ENCODE measurements around the gene CHID1.

Gene CHID1

DNA sequence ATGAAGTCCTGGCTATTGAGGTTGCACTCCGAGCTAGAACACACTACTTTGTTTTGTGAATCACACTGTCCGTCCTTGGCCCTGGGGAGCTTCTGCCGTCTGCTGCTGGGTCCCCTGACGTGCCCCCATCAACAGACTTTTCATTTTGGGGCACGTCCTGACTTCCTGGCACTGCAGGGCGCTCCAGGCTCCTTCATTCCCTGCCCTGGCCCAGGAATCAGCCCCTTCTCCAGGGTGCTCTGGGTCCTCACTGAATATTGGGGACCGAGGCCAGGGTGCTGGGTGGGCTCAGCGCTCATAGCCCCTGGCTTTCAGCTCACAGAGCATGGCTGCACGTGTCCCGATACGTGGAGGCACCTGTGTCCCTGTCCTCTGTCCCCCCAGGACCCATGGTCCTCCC, 45.7 kb downstream of the CHID1 start:
- Histone ChIP-seq H3K4me1 (ENCODE audit: insufficient read depth, low read length, poor library complexity, severe bottlenecking) (peaks cover 1% of the 10 kb centered on the region), H3K79me2 (ENCODE audit: insufficient read depth, low read length) (no peaks in the 10 kb centered on the region), H3K9ac (ENCODE audit: low read depth, low read length, poor library complexity, severe bottlenecking) (no peak overlapping the region), H3K27me3 (ENCODE audit: insufficient read depth, low read length, poor library complexity, severe bottlenecking) (no peaks in the 10 kb centered on the region), H4K20me1 (ENCODE audit: insufficient read depth, low read length, poor library complexity, severe bottlenecking) (no peaks in the 10 kb centered on the region), H3K36me3 (ENCODE audit: insufficient read depth, low read length) (no peaks in the 10 kb centered on the region), H3K4me2 (ENCODE audit: low read depth, low read length, poor library complexity, severe bottlenecking) (no peak overlapping the region), H3K9me2 (replicated peaks; ENCODE audit: low read depth, low read length) (no peaks in the 10 kb centered on the region), H3K9me3 (ENCODE audit: insufficient read depth, low read depth, low read length) (no peaks in the 10 kb centered on the region), H3F3A (ENCODE audit: low read depth) (no peaks in the 10 kb centered on the region), H3K4me3 (ENCODE audit: low read length, poor library complexity, severe bottlenecking) (no peak overlapping the region), H2AFZ (ENCODE audit: low read length) (no peak overlapping the region)
- TF ChIP-seq EZH2phosphoT487 (IDR thresholded peaks at IDR 0.05; ENCODE audit: borderline replicate concordance) = no peak
- TF ChIP-seq, protein P1, sequence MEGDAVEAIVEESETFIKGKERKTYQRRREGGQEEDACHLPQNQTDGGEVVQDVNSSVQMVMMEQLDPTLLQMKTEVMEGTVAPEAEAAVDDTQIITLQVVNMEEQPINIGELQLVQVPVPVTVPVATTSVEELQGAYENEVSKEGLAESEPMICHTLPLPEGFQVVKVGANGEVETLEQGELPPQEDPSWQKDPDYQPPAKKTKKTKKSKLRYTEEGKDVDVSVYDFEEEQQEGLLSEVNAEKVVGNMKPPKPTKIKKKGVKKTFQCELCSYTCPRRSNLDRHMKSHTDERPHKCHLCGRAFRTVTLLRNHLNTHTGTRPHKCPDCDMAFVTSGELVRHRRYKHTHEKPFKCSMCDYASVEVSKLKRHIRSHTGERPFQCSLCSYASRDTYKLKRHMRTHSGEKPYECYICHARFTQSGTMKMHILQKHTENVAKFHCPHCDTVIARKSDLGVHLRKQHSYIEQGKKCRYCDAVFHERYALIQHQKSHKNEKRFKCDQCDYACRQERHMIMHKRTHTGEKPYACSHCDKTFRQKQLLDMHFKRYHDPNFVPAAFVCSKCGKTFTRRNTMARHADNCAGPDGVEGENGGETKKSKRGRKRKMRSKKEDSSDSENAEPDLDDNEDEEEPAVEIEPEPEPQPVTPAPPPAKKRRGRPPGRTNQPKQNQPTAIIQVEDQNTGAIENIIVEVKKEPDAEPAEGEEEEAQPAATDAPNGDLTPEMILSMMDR (conservative IDR thresholded peaks at IDR 0.05; ENCODE audit: low read length) = no peak

DNA sequence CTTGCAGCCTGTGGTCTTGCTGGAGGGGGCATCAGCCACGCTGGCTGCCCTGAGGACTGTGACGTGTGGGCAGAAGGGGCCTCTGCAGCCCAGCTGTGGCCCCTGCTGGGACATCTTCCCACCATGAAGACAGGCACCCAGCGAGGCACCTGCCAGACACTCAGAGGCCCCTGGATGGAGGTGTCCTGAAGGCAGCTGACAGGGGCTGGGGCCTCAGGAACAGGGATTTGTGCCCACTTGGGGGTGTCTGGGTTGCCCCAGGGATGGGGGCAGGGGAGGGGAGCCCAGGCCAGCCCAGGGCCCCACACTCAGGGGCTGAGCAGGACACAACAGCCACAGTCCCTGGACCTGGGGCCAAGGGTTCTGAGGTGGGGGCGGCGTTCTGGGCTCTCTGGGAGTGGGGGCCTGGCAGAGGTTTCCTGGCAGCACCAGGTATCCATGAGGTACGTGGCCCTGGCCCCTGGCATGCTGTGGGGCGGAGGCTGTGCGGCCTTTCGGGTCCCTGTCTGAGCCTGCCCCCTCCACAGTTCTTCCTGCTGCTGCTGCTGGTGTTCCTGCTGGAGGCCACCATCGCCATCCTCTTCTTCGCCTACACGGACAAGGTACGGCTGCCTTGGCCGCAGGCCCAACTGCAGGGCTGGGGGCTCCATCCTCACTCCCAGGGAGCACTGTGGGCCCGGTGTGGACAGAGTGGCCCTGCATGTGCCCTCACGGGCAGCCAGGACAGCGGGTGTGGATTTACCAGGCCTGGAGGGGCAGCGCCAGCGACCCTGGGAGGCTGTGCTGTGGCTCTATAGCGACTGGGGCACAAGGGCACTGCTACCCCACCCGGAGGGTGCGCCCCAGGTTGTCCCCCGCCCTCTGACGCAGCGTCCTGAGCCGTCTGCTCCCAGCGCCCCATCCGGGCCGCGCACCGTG, 46.4 kb downstream of the CHID1 start:
- no peak for TF ChIP-seq EZH2phosphoT487 (IDR thresholded peaks at IDR 0.05; ENCODE audit: borderline replicate concordance)
- TF ChIP-seq, protein P1 (conservative IDR thresholded peaks at IDR 0.05; ENCODE audit: low read length) = no peak
- Histone ChIP-seq H3K4me2 (ENCODE audit: low read depth, low read length, poor library complexity, severe bottlenecking) (no peak overlapping the region), H3K9me2 (replicated peaks; ENCODE audit: low read depth, low read length) (no peaks in the 10 kb centered on the region), H3K4me3 (ENCODE audit: low read length, poor library complexity, severe bottlenecking) (no peak overlapping the region), H3K9me3 (ENCODE audit: insufficient read depth, low read depth, low read length) (no peaks in the 10 kb centered on the region), H4K20me1 (ENCODE audit: insufficient read depth, low read length, poor library complexity, severe bottlenecking) (no peaks in the 10 kb centered on the region), H3K27me3 (ENCODE audit: insufficient read depth, low read length, poor library complexity, severe bottlenecking) (no peaks in the 10 kb centered on the region), H3K36me3 (ENCODE audit: insufficient read depth, low read length) (no peaks in the 10 kb centered on the region), H3K4me1 (ENCODE audit: insufficient read depth, low read length, poor library complexity, severe bottlenecking) (peaks cover 3% of the 10 kb centered on the region), H3K79me2 (ENCODE audit: insufficient read depth, low read length) (no peaks in the 10 kb centered on the region), H3F3A (ENCODE audit: low read depth) (no peaks in the 10 kb centered on the region), H2AFZ (ENCODE audit: low read length) (no peak overlapping the region), H3K9ac (ENCODE audit: low read depth, low read length, poor library complexity, severe bottlenecking) (no peak overlapping the region)

DNA sequence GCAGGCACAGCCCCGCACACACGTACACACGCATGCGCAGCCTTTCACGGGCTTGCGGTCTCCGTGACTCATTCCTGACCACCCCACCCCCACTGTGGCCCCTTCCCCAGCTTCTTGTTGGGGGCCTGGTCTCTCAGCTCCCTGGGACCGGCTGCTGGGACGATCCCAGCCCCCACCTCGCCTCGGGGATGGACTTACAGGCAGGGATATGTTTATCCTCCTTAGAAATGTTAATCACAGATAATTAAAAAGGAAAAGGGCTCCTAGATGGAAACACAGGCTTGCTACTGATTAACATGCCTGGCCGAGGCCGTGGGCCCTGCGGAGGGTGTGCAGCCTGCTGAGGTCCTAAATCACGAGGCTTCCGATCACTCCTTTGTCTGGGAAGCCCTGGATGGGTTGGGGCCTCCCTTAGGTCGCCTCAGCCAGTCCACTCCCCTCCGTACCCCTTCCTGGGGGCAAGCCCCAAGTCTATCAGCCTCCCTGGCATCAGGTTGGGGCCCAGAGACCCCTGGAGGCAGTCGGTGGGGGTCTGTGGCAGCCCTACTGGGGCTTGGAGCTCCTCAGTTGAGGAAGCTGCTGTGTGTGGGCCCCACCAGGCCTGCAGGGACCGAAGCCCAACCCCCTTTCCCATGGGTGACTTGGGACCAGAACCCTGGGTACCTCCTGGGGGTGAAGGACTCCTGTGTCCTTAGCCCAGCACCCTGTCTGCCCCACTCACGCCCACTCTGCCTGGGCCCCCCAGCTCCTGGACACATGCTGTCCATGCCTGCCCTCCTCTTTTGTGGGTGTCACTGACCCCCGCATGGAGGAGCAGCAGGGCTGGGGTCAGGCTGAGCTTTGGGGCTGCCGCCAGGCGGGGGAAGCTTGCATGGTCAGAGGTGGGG, 47.3 kb downstream of the CHID1 start:
- H3K9me2 ChIP-seq (replicated peaks; ENCODE audit: low read depth, low read length) = no peaks in the 10 kb centered on the region
- no peaks in the 10 kb centered on the region for H3K36me3 ChIP-seq (ENCODE audit: insufficient read depth, low read length)
- H3K4me3 ChIP-seq (ENCODE audit: low read length, poor library complexity, severe bottlenecking) = no peak overlapping the region
- no peaks in the 10 kb centered on the region for H3K27me3 ChIP-seq (ENCODE audit: insufficient read depth, low read length, poor library complexity, severe bottlenecking)
- no peaks in the 10 kb centered on the region for H3F3A ChIP-seq (ENCODE audit: low read depth)
- no peak overlapping the region for H3K9ac ChIP-seq (ENCODE audit: low read depth, low read length, poor library complexity, severe bottlenecking)
- TF ChIP-seq, protein P1 (conservative IDR thresholded peaks at IDR 0.05; ENCODE audit: low read length) = no peak
- TF ChIP-seq EZH2phosphoT487 (IDR thresholded peaks at IDR 0.05; ENCODE audit: borderline replicate concordance) = no peak
- peaks cover 3% of the 10 kb centered on the region for H3K4me1 ChIP-seq (ENCODE audit: insufficient read depth, low read length, poor library complexity, severe bottlenecking)
- no peaks in the 10 kb centered on the region for H3K79me2 ChIP-seq (ENCODE audit: insufficient read depth, low read length)
- H3K9me3 ChIP-seq (ENCODE audit: insufficient read depth, low read depth, low read length) = no peaks in the 10 kb centered on the region
- H2AFZ ChIP-seq (ENCODE audit: low read length) = no peak overlapping the region
- H3K4me2 ChIP-seq (ENCODE audit: low read depth, low read length, poor library complexity, severe bottlenecking) = no peak overlapping the region
- no peaks in the 10 kb centered on the region for H4K20me1 ChIP-seq (ENCODE audit: insufficient read depth, low read length, poor library complexity, severe bottlenecking)
